ENCODE measurements around the gene CHMP4B.

Gene CHMP4B

GRCh38 chr20:33836277-33836676 is 25.1 kb downstream of the CHMP4B start:
- no peaks in the 10 kb centered on the region for H3K27me3 Mint-ChIP-seq (ENCODE audit: low read depth)

GRCh38 chr20:33837096-33837830 is 26.1 kb downstream of the CHMP4B start:
- no peak overlapping the region for H3K4me3 Mint-ChIP-seq
- H3K4me1 Mint-ChIP-seq = peaks cover 78% of the 10 kb centered on the region
- peak overlapping the region in 2 of 3 experiments; percentile 12 to 58 for H3K27ac Mint-ChIP-seq
- no peak for TF ChIP-seq CTCF (IDR thresholded peaks at IDR 0.05; ENCODE audit: unreplicated experiment in 3 of 3)
- H3K27me3 Mint-ChIP-seq (ENCODE audit: low read depth) = no peaks in the 10 kb centered on the region
- peaks cover 21% of the 10 kb centered on the region for H3K36me3 Mint-ChIP-seq (ENCODE audit: low read depth)
- no peaks in the 10 kb centered on the region for H3K9me3 Mint-ChIP-seq

More at GRCh38 chr20:33836277-33836676, 25.1 kb downstream of the CHMP4B start:
- Mint-ChIP-seq H3K27ac (peak overlapping the region in 2 of 3 experiments; percentile 31 to 34), H3K4me1 (peaks cover 79% of the 10 kb centered on the region), H3K36me3 (ENCODE audit: low read depth) (peaks cover 21% of the 10 kb centered on the region), H3K4me3 (no peak overlapping the region), H3K9me3 (no peaks in the 10 kb centered on the region)
- no peak for TF ChIP-seq CTCF (IDR thresholded peaks at IDR 0.05; ENCODE audit: unreplicated experiment in 3 of 3)

GRCh38 chr20:33838035-33838864 is 27.1 kb downstream of the CHMP4B start:
- Mint-ChIP-seq H3K36me3 (ENCODE audit: low read depth) (peaks cover 18% of the 10 kb centered on the region), H3K9me3 (no peaks in the 10 kb centered on the region), H3K4me3 (no peak overlapping the region), H3K4me1 (peaks cover 80% of the 10 kb centered on the region), H3K27ac (peak overlapping the region in 1 of 3 experiments; percentile 78), H3K27me3 (ENCODE audit: low read depth) (no peaks in the 10 kb centered on the region)
- no peak for TF ChIP-seq CTCF (IDR thresholded peaks at IDR 0.05; ENCODE audit: unreplicated experiment in 3 of 3)

- H3K9me3 Mint-ChIP-seq = no peaks in the 10 kb centered on the region
- no peak overlapping the region for H3K4me3 Mint-ChIP-seq
- peaks cover 82% of the 10 kb centered on the region for H3K4me1 Mint-ChIP-seq
- H3K27me3 Mint-ChIP-seq (ENCODE audit: low read depth) = no peaks in the 10 kb centered on the region
- no peak for TF ChIP-seq CTCF (IDR thresholded peaks at IDR 0.05; ENCODE audit: unreplicated experiment in 3 of 3)
- H3K27ac Mint-ChIP-seq = no peak overlapping the region
- peaks cover 13% of the 10 kb centered on the region for H3K36me3 Mint-ChIP-seq (ENCODE audit: low read depth)
Observed at GRCh38 chr20:33839591-33839990, 28.4 kb downstream of the CHMP4B start.

- Mint-ChIP-seq H3K4me3 (no peak overlapping the region), H3K4me1 (peaks cover 80% of the 10 kb centered on the region), H3K27ac (no peak overlapping the region), H3K36me3 (ENCODE audit: low read depth) (peaks cover 10% of the 10 kb centered on the region), H3K9me3 (no peaks in the 10 kb centered on the region), H3K27me3 (ENCODE audit: low read depth) (no peaks in the 10 kb centered on the region)
- no peak for TF ChIP-seq CTCF (IDR thresholded peaks at IDR 0.05; ENCODE audit: unreplicated experiment in 3 of 3)
Observed at GRCh38 chr20:33840160-33840559, 29.0 kb downstream of the CHMP4B start.

Data from nephron (organoid).